GM15510 (cell line): ENCODE results near the gene MXD1.

ENCODE experiments used
- POLR2A ChIP-seq: IDR thresholded peaks from 3 replicates; pipeline ENCODE4 v1.6.1; 2011; ENCODE audit warnings: borderline replicate concordance; ENCODE audit not compliant: insufficient read length; ENCODE audit errors: extremely low read depth

MXD1 gene

GRCh38 chr2:69977186-69977585 is 62.3 kb downstream of the MXD1 start:
- no peak for TF ChIP-seq POLR2A

GRCh38 chr2:69977906-69978482 is 63.1 kb downstream of the MXD1 start:
- TF ChIP-seq POLR2A = no peak

- TF ChIP-seq POLR2A = no peak
Measured at GRCh38 chr2:69979902-69980807, 65.2 kb downstream of the MXD1 start.

- no peak for TF ChIP-seq POLR2A
Measured at GRCh38 chr2:69983392-69983966, 68.6 kb downstream of the MXD1 start.

- TF ChIP-seq POLR2A = no peak
Measured at GRCh38 chr2:69985216-69985615, 70.3 kb downstream of the MXD1 start.

GRCh38 chr2:69985688-69986087 is 70.8 kb downstream of the MXD1 start:
- TF ChIP-seq POLR2A = no peak

- no peak for TF ChIP-seq POLR2A
Measured at GRCh38 chr2:69986691-69987090, 71.8 kb downstream of the MXD1 start.

GRCh38 chr2:69988086-69988635 is 73.3 kb downstream of the MXD1 start:
- TF ChIP-seq POLR2A = no peak

GRCh38 chr2:69989009-69989408 is 74.1 kb downstream of the MXD1 start:
- no peak for TF ChIP-seq POLR2A

GRCh38 chr2:69989441-69990105 is 74.7 kb downstream of the MXD1 start:
- TF ChIP-seq POLR2A = no peak
